GM19035 (cell line): Measurements from ENCODE around the gene DPPA3.
"Not testable (repeated sequence)": the region's sequence is repeated elsewhere in the genome, so short reads cannot be mapped to it uniquely, and the experiment has no call there.

Experiments
- ATAC-seq: cut with Tn5 transposase; IDR thresholded peaks from one replicate; pipeline ENCODE4 v1.9.1; 2021; ENCODE audit not compliant: unreplicated experiment

Gene DPPA3

DNA sequence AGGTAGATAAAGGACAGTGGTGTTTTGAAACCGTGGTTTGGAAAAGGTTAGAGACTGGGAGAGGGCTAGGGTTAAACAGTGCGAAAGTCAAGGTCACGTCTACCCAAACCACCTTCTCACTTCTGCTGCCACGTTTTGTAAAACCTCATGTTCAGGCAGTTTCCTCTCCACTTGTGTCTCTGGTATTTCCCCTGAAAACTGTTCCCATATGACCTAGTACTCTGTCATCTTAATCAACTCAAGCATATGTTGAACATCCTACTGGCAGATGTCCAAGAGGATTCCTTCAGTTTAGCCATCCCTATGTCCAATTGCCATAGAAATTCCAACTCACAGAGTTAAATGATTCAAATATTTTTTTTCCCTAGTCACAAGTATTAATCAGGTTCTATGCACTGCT, 18.5 kb downstream of the DPPA3 start:
- no peak for ATAC-seq

DNA sequence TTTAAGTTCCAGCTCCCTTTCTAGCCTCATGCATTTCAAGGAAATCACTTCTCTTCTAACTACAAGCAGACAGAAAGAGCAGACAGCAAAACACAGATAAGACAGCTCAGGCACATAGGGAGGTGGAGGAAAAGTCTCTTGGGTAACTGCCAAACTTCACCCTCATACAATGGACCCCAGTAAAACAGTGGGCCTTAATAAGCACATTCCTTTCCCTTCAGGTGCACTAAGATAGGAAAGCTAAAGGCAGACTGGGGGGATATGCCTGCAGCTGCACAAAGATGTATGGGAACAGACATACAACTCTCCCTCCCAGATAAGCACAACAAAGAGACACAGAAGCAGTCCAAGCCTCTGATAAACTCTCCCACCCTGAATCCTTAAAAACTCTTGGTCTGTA, 19.8 kb downstream of the DPPA3 start:
- ATAC-seq = not testable (repeated sequence)

GRCh38 chr12:7731486-7731885, 20.3 kb downstream of the DPPA3 start:
- ATAC-seq = no peak

DNA sequence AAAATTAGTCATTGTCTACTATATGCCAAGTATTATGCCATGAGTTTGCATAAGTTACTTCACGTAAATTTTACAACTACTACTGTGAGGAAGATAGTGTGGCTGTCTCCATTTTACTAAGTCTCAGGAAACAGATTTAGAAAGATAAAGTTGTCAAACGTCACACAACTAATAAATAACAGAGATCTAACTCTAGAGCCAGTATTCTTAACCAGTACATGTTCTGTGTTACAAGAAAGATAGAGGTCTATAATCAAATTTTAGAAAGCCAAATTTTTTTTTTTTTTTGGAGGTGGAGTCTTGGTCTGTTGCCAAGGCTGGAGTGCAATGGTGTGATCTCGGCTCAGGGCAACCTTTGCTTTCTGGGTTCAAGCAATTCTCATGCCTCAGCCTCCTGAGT, 21.8 kb downstream of the DPPA3 start:
- ATAC-seq = no peak

DNA sequence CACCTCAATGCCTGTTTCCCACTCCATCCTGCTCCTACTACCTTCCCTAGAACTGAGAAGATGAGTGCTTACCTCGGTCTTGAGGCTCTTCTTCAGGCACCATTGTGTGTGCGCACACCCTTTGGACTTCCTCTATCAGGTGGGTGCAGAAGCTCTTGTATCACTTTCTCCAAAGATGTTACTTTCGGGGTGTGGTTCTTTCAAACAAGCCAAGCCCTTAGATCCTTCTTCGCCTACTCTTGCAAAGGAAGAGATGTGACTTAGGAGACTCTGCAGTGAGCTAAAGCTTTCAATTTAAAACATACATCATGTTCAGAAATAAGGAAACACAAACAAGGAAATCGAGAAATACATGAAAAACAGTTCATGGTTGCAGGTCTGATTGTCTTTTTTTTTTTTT, 36.0 kb downstream of the DPPA3 start, which contains the start of gene CLEC4C:
TSS of gene CLEC4C (minus strand) at position 130 of the 400 bp plus-strand sequence. CDS start at position 103, 27 bp downstream.
- ATAC-seq = no peak

DNA sequence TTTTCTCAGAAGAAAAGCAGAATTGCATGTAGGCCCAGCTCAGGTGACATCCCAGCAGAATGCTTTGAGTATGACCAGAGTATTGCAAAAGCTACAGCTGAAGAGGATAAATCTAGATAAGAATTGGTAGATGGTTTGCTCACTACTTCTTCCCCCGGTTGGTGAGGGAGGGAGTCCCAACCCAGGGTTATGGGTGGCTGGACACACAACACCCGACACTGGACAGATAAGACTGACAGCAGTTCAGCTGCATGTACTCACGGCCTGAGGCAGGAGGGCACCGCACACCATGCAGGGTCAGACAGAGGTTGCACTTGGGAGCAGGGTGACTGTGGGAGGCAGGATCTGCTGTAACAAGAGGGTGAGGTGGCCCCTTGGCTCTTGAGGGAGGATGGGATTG, 37.6 kb downstream of the DPPA3 start:
- ATAC-seq = no peak

DNA sequence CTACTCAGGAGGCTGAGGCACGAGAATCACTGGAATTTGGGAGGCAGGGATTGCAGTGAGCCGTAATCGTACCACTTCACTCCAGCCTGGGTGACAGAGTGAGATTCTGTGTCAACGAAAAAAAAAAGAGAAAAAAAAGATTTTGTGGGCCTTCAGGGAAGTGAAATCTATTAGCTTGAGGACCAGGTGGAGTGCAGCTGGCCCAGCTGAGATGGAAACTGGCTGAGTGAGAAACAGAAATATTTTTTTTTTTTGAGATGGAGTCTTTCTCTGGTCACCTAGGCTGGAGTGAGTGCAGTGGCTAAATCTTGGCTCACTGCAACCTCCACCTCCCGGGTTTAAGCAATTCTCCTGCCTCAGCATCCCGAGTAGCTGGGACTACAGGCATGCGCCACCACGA, 38.2 kb downstream of the DPPA3 start:
- no peak for ATAC-seq

GRCh38 chr12:7750350-7750749, 39.1 kb downstream of the DPPA3 start:
- ATAC-seq = no peak

DNA sequence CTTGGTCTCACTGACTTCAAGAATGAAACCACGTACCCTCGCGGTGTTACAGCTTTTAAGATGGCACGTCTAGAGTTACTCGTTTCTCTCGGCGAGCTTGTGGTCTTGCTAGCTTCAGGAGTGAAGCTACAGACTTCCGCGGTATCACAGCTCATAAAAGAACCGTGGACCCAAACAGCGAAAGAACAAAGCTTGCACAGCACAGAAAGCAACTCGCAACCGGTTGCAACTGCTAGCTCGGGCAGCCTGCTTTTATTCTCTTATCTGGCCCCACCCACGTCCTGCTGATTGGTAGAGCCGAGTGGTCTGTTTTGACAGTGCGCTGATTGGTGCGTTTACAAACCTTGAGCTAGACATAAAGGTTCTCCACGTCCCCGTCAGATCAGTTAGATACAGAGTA, 40.2 kb downstream of the DPPA3 start:
- no peak for ATAC-seq

- ATAC-seq = not testable (repeated sequence)
These were observed 41.0 kb downstream of the DPPA3 start for GRCh38 chr12:7751941-7752922.

- ATAC-seq = not testable (repeated sequence)
These were observed 44.4 kb downstream of the DPPA3 start for GRCh38 chr12:7755668-7756067.

GRCh38 chr12:7756993-7757392, 45.8 kb downstream of the DPPA3 start:
- no peak for ATAC-seq

- no peak for ATAC-seq
These were observed 47.5 kb downstream of the DPPA3 start for GRCh38 chr12:7758766-7759140.
